Stimulated activated CD8-positive, alpha-beta memory T cell treated with anti-CD3 and anti-CD28 coated beads, Interleukin-4, amount 100 ng/mL, for 1 hour (primary cell): Measurements from ENCODE around the gene DGAT2.

Source experiments
- DNase-seq, 2 donors: peaks; one replicate each; pipeline ENCODE4 v3.0.0-alpha.2; 2020; ENCODE audit warnings: low read depth in 2 of 2, low spot score in 1 of 2

Gene DGAT2

DNA sequence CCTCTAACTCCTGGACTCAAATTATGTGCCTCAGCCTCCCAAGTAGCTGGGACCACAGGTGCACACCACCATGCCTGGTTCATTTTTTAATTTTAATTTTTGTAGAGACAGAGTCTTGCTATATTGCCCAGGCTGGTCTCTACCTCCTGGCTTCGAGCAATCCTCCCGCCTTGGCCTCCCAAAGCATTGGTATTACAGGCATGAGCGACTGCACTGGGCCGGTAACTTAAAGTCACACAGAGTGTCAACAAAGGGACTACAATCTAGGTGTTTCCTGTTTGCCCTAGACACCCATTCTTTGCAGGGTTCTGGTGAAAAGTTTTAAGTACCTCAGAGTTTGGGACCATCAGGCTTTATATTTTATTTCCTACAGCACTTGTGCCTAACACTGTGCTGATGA, 54.8 kb downstream of the DGAT2 start:
- DNase-seq, result no peak

DNA sequence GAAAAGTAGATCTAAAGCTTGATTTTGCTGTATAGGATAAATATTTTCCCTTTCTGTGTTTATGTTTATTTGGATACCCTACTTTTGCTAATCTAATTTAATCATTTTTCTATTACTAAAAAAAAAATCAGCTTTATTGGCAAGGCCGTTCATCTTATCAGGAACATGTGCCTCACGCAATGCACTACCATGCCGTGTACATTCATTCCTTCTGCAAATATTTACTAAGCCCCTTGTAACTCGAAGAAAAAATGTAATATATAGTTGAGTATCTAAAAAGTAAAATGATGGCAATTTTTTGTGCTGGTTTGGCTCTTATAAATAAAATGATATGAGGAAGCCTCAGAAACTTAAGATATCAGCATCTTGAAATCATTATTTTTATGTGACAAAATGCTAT, 55.4 kb downstream of the DGAT2 start:
- DNase-seq, result no peak

GRCh38 chr11:75826461-75827230, 58.1 kb downstream of the DGAT2 start:
- DNase-seq, result no peak

- DNase-seq, result no peak
These were observed 59.0 kb downstream of the DGAT2 start for GRCh38 chr11:75827562-75827961.

DNA sequence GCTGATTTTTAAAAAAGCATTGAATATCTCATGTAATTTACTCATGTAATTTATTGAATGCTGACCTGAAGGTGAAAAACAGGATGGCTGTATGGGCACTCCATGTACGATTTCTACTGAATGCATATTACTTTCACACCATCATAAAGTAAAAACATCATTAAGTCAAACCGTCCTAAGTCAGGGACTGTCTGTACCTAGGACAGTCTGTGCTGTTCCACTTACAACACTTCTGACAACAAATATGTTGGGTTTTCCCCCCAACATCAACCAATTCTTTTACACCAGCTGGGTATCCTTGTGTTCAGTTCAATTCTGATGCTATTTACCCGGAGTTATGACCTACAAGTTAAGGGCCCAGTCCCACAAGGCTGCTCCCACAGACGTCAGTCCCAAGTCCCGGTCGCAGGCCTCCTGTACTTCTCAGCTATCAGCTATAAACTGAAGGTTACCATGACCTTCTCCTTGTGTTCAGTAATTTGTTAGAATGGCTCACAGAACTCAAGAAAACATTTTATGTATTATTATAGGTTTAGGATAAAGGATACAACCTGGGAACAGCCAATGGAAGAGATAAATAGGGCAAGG, 63.4 kb downstream of the DGAT2 start:
- no peak for DNase-seq

DNA sequence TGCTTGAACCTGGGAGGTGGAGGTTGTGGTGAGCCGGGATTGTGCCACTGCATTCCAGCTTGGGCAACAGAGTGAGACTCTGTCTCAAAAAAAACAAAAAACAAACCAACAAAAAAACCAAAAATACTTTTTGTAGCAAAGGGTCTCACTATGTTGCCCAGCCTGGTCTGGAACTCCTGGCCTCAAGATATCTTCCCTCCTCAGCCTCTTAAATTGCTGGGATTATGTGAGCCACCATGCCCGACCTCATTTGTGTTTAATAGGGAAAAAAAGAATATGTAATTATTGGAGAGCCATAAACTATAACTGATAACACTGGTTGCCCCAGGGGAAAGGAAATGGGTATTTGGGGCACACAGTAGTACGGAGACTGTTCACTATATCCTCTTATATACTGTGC, 66.2 kb downstream of the DGAT2 start:
- no peak for DNase-seq

- DNase-seq, result no peak
These were observed 67.8 kb downstream of the DGAT2 start for GRCh38 chr11:75836417-75836816.

DNA sequence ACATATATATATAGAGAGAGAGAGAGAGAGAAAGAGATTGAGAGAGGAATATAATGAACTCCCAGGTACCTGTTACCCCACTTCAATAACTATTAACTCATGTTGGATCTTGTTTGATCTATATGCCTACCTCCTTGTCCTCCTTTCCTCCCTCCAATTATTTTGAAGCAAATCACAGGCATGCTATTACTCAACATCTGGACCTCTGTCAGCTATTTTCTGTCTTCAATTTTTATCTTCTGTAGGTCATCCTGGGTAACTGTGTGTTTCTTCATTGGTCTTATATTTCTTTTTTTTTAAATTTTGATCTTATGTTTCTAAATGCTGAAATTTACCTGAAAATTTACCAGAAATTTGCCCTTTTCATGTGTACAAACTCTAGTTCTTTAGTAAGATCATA, 71.3 kb downstream of the DGAT2 start:
- DNase-seq, result no peak

DNA sequence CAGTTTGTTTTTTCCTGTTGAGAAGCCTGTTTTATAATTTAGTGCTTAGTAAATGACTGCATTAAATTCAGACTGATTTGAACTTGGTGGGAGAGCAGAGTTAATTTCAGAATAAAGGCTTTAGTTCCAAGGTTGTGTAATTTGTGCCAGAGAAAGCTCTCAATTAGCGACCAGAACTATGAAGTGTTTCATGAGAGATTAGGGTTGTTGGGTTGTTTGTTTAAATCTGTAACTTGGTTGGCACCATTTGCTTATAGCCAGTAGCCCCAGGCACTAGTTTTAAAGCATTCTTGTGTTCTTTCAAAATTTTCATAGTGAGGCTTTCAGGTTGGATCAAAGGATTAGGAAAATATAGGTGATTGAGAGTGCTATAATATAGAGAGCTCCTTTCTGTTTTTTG, 71.9 kb downstream of the DGAT2 start:
- DNase-seq, result no peak

- no peak for DNase-seq
These were observed 73.2 kb downstream of the DGAT2 start for GRCh38 chr11:75841739-75842138.

DNA sequence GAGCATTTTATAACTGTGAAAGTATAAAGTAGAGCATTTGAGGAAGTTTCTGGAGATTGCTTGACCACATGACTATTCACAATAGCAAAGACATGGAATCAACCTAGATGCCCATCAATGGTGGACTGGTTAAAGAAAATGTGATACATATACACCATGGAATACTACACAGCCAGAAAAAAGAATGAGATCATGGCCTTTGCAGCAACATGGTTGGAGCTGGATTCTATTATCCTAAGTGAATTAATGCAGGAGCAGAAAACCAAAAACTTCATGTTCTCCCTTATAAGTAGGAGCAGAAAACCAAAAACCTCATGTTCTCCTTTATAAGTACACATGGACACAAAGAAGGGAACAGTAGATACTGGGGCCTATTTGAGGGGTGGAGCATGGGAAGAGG, 76.7 kb downstream of the DGAT2 start:
- DNase-seq, result no peak

DNA sequence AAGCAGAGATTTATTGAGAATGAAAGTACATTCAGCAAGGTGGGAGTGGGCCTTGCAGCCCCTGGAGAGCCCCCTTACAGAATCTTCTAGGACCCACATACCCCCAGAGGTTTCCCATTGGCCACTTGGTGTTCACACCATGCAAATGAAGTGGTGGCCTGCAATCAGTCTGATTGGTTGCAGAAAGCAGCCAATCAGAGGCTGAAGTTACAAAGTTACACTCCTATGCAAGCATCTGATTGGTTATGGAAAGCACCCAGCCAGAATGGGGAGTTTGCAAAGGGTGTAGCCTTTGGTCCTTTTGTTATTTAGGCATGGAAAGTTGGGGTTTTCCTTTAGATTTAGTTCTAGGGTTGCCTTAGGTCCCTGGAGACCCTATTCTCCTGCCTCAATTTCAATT, 81.3 kb downstream of the DGAT2 start:
- no peak for DNase-seq

DNA sequence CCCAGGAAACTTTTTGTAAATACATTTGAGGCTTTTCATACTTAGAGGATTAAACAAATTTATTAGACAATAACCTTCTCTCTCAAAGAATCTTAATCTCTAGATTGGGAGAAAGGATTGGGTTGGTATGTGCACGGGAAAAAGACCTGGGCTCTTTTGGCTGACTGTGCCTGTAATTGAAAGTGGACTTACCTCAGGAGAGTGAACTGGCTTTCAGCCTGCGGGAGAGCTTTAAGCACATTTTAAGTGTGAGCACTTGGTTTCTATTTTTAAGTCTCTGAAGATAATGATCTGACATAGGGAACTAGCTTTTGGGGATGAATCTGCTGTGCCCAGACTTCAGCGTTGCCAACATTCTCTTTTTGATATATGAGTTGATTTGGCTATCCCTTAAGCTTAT, 82.2 kb downstream of the DGAT2 start:
- DNase-seq, result no peak
